Fibroblast of mammary gland (primary cell): ENCODE data around the gene AKT1.

Experiments used
- DNase-seq: peaks from one replicate; pipeline ENCODE4 v3.0.0-alpha.2; 2010; ENCODE audit warnings: low read depth
- H3K4me3 ChIP-seq: 2 replicates; pipeline ENCODE4 v1.5.1; 2011; ENCODE audit warnings: low read depth, mild to moderate bottlenecking, low read length, moderate library complexity; ENCODE audit not compliant: control insufficient read depth
- CTCF ChIP-seq: conservative IDR thresholded peaks from 2 replicates; pipeline ENCODE4 v1.5.1; 2011; ENCODE audit warnings: low read depth, low read length, inconsistent platforms; ENCODE audit not compliant: control insufficient read depth, insufficient read depth

Gene AKT1

GRCh38 chr14:104821971-104822608 lies 26.5 kb upstream of the AKT1 start:
- TF ChIP-seq CTCF, result no peak
- H3K4me3 ChIP-seq, result no peak overlapping the region
- no peak for DNase-seq

- no peak overlapping the region for H3K4me3 ChIP-seq
- no peak for TF ChIP-seq CTCF
- no peak for DNase-seq
Measured at GRCh38 chr14:104821229-104821945, 25.8 kb upstream of the AKT1 start.

- TF ChIP-seq CTCF, result peak; percentile 53
- no peak overlapping the region for H3K4me3 ChIP-seq
- peak; percentile 67 for DNase-seq
Measured at GRCh38 chr14:104820669-104821228, 25.2 kb upstream of the AKT1 start.

- no peak for DNase-seq
- no peak overlapping the region for H3K4me3 ChIP-seq
- no peak for TF ChIP-seq CTCF
Measured at GRCh38 chr14:104819361-104819781, 23.8 kb upstream of the AKT1 start.

- H3K4me3 ChIP-seq, result no peak overlapping the region
- no peak for TF ChIP-seq CTCF
- DNase-seq, result no peak
Measured at GRCh38 chr14:104818714-104819161, 23.2 kb upstream of the AKT1 start.

GRCh38 chr14:104817930-104818713 lies 22.6 kb upstream of the AKT1 start:
- no peak for TF ChIP-seq CTCF
- DNase-seq, result no peak
- no peak overlapping the region for H3K4me3 ChIP-seq
